GM19468 (cell line): Measurements from ENCODE around the gene SMIM27.
"Not testable (repeated sequence)": the region's sequence is repeated elsewhere in the genome, so short reads cannot be mapped to it uniquely, and the experiment has no call there.

ENCODE experiments used
- ATAC-seq: cut with Tn5 transposase; IDR thresholded peaks from one replicate; pipeline ENCODE4 v1.9.1; 2021; ENCODE audit warnings: mild to moderate bottlenecking, moderate library complexity, moderate number of reproducible peaks; ENCODE audit not compliant: unreplicated experiment; ENCODE audit errors: extremely low read depth

SMIM27 gene

DNA sequence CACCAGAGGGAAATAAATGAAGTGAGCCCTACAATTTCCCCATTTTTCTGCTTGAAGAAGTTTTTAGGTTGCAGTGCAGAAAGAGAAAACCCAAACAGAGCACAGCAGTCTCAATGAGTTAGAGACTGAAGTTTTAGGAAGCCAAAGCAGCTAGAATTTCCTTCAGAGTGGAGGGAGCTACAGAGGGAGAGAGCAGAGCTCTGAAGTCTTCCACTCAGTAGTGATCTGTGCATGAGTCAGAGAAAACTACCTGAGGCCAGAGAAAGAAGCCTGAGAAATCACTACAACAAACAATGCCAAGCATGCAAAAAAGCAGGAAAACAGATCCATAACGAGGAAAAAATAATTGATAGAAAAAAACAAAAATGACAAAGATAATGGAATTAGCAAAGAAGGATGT lies 38.8 kb downstream of the SMIM27 start:
- ATAC-seq = no peak

DNA sequence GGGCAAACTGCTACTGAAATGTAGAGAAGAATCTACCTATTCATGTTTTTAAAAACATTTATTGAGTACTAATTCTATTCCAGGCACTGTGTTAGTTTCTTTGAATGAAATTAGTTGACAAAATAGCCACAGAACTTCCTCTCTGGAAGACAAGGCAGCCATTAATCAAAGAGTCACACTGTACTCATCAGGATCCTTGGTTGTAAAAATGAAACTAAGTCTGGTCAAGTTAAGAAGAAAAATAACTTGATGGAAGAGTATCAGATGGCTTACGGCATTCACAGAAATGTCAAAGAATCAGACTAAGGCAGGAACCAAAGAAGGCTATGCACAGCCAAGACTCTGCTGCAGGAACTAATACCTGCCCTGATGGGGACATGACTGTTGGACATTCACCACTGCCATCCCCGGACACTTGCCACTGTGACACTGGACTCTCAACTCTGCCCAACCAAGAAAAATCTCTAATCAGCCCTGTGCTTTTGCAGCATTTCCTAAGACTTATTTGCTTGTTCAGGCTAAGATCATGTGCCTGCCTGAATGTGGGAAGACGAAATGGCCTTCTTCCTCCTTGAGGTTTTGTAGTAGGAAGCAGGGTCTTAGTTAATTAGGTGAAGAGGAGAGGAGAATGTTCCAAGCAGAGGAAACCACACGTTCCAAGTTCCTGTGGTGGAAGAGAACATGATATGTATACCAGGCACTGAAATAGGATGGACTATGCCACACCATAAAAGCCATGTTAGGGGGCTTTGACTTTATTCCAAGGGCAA lies 44.2 kb downstream of the SMIM27 start:
- no peak for ATAC-seq

DNA sequence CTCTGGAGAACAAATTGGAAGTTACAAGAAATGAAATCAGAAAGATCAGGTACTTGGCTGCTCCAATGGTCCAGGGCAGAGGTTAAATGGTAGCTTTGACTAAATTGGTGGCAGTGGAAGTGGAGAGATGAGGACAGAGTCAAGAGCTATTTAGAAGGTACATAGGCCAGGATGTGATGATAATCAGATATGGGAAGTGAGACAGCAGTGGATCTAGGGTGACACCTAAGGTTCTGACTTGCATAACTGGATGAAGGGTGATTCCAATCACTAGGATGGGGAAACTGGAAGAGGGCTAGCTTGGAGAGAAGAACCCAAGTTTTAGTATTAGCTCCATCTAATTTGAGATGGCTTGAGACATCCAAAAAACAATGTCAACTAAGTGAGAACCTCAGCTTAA lies 44.8 kb downstream of the SMIM27 start:
- no peak for ATAC-seq

DNA sequence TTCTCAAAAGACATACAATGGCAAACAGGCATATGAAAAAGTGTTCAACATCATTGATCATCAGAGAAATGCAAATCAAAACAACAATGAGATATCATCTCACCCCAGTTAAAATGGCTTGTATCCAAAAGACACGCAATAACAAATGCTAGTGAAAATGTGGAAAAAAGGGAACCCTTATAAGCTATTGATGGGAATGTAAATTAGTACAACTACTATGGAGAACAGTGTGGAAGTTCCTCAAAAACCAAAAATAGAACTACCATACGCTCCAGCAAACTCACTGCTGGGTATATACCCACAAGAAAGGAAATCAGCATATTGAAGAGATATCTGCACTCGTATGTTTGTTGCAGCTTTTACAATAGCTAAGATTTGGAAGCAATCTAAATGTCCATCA lies 46.9 kb downstream of the SMIM27 start:
- ATAC-seq = not testable (repeated sequence)
